ENCODE results near the gene CCDC194. TPM values are rescaled to one million over a fixed set of nuclear protein-coding genes. Genes with fewer than 3 reads are reported as not detected.

CCDC194 gene
- 0.62 TPM for total RNA-seq

- ATAC-seq (no peak), DNase-seq (ENCODE audit: low spot score) (no peak)
- intact Hi-C loops (cut with DNase I) = no loop called here
Measured at GRCh38 chr19:17393914-17394313, at the start of gene CCDC194. CCDC194 (minus strand) TSS chr19:17394196; CDS start chr19:17394158, 38 bp downstream.

- intact Hi-C loops (cut with DNase I) = no loop called here
- no peak for DNase-seq (ENCODE audit: low spot score)
- peak; percentile 72 for ATAC-seq
Measured at GRCh38 chr19:17441241-17442021, 47.4 kb upstream of the CCDC194 start.

- intact Hi-C loops (cut with DNase I) = no loop called here
- ATAC-seq (no peak), DNase-seq (ENCODE audit: low spot score) (no peak)
Measured at GRCh38 chr19:17436874-17437267, 42.9 kb upstream of the CCDC194 start.

- intact Hi-C loops (cut with DNase I) = no loop called here
- no peak for ATAC-seq
Measured at GRCh38 chr19:17436094-17436873, 42.3 kb upstream of the CCDC194 start.

GRCh38 chr19:17435218-17435617 is 41.2 kb upstream of the CCDC194 start:
- intact Hi-C loops (cut with DNase I) = no loop called here
- ATAC-seq = no peak
- DNase-seq (ENCODE audit: low spot score) = no peak

More at GRCh38 chr19:17436094-17436873, 42.3 kb upstream of the CCDC194 start:
- no peak for DNase-seq (ENCODE audit: low spot score)

GRCh38 chr19:17431417-17431816 is 37.4 kb upstream of the CCDC194 start:
- intact Hi-C loops (cut with DNase I) = no loop called here
- DNase-seq (ENCODE audit: low spot score) (no peak), ATAC-seq (no peak)

- ATAC-seq = no peak
- intact Hi-C loops (cut with DNase I) = no loop called here
- DNase-seq (ENCODE audit: low spot score) = no peak
Measured at GRCh38 chr19:17429641-17430113, 35.7 kb upstream of the CCDC194 start.

GRCh38 chr19:17424743-17425365 is 30.9 kb upstream of the CCDC194 start:
- peak; percentile 29 for ATAC-seq
- intact Hi-C loops (cut with DNase I) = no loop called here
- no peak for DNase-seq (ENCODE audit: low spot score)

GRCh38 chr19:17423429-17424208 is 29.6 kb upstream of the CCDC194 start:
- ATAC-seq = no peak
- intact Hi-C loops (cut with DNase I) = no loop called here
- DNase-seq (ENCODE audit: low spot score) = no peak

- intact Hi-C loops (cut with DNase I) = no loop called here
- ATAC-seq = no peak
- no peak for DNase-seq (ENCODE audit: low spot score)
Measured at GRCh38 chr19:17421942-17422341, 27.9 kb upstream of the CCDC194 start.

GRCh38 chr19:17420475-17420924 is 26.5 kb upstream of the CCDC194 start:
- intact Hi-C loops (cut with DNase I) = no loop called here
- ATAC-seq = peak; percentile 22

GRCh38 chr19:17419621-17420474 is 25.9 kb upstream of the CCDC194 start, which contains the start of gene MVB12A:
MVB12A (plus strand) TSS chr19:17420047; CDS start chr19:17420136, 89 bp downstream.
- intact Hi-C loops (cut with DNase I) = no loop called here
- ATAC-seq = peak; percentile 98

More at GRCh38 chr19:17420475-17420924, 26.5 kb upstream of the CCDC194 start:
- DNase-seq (ENCODE audit: low spot score) = peak; percentile 72

GRCh38 chr19:17419154-17419620 is 25.2 kb upstream of the CCDC194 start:
- no peak for DNase-seq (ENCODE audit: low spot score)
- intact Hi-C loops (cut with DNase I) = no loop called here
- ATAC-seq = no peak

More at GRCh38 chr19:17419621-17420474, 25.9 kb upstream of the CCDC194 start, which contains the start of gene MVB12A:
- peak; percentile 98 for DNase-seq (ENCODE audit: low spot score)

- ATAC-seq (no peak), DNase-seq (ENCODE audit: low spot score) (no peak)
- intact Hi-C loops (cut with DNase I) = no loop called here
Measured at GRCh38 chr19:17418710-17419109, 24.7 kb upstream of the CCDC194 start.

GRCh38 chr19:17415121-17415520 is 21.1 kb upstream of the CCDC194 start:
- intact Hi-C loops (cut with DNase I) = no loop called here
- DNase-seq (ENCODE audit: low spot score) (no peak), ATAC-seq (no peak)

GRCh38 chr19:17414097-17414496 is 20.1 kb upstream of the CCDC194 start:
- DNase-seq (ENCODE audit: low spot score) (no peak), ATAC-seq (no peak)
- intact Hi-C loops (cut with DNase I) = no loop called here

GRCh38 chr19:17411801-17412200 is 17.8 kb upstream of the CCDC194 start:
- intact Hi-C loops (cut with DNase I) = no loop called here
- ATAC-seq (no peak), DNase-seq (ENCODE audit: low spot score) (no peak)

GRCh38 chr19:17409990-17410389 is 16.0 kb upstream of the CCDC194 start:
- DNase-seq (ENCODE audit: low spot score) (no peak), ATAC-seq (no peak)
- intact Hi-C loops (cut with DNase I) = no loop called here
